Tibial nerve (tissue), 4 donors: Measurements from ENCODE around the gene FAM174C.

Source experiments
- CTCF ChIP-seq, 5 experiments: fragments of 200-600 bp in 3 of 5; fragments of 450-650 bp in 2 of 5; sonication (generic) in 3 of 5; IDR thresholded peaks; one replicate each; pipeline ENCODE4 v1.5.1; 2016 to 2019; ENCODE audit warnings: antibody characterized with exemption in 5 of 5, mild to moderate bottlenecking in 3 of 5, moderate library complexity in 2 of 5
- EP300 ChIP-seq, 2 donors: sonication (generic); formaldehyde crosslinking; IDR thresholded peaks; one replicate each; pipeline ENCODE4 v1.6.1; 2017; ENCODE audit warnings: antibody characterized with exemption in 2 of 2, mild to moderate bottlenecking in 1 of 2
- POLR2A ChIP-seq, 2 donors: fragments of 450-650 bp; IDR thresholded peaks; one replicate each; pipeline ENCODE4 v1.6.1; 2017; ENCODE audit warnings: antibody characterized with exemption in 2 of 2, mild to moderate bottlenecking in 2 of 2, moderate library complexity in 2 of 2

DNA sequence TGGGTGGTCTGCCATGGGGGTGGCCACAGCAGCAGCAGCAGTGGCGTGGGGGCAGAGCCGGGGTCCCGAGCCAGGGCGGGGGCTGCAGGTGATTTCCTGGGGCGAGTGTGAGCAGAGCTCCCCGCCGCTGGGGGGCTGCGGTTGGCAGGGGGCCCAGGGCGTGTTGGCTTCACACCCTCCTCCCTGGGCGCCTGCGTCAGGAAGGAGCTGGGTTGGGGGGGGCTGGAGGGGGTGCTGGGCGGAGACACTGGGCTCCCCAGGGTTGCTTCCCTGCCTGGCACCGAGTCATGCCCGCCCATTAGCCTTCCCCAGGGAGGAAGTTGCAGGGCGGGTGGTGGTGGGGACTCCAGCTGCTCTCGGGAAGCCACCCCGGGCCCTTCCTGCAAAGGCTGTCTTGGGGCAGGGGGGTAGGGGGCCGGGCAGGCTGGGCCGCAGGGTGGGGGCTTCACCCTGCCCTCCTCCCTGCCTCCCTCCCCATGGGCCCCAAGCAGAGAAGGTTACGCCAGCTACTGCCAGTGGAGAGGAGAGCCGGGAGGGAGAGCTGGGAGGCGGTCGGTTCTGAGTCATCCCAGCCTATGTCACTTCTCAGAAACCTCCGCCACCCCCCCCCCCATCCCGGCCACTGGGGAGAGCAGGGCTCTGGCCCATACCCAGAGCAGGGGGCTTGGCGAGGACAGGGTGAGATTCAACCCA, 22.4 kb upstream of the FAM174C start:
- TF ChIP-seq POLR2A (IDR thresholded peaks at IDR 0.05) (no peak), CTCF (IDR thresholded peaks at IDR 0.05) (peak in 2 of 5 experiments; percentile 54 to 58), EP300 (IDR thresholded peaks at IDR 0.05) (peak in 1 of 2 donors; percentile 69)
